Measurements from ENCODE around the gene MED13L. TPM values are rescaled to one million over a fixed set of nuclear protein-coding genes. Genes with fewer than 3 reads are reported as not detected.

Gene MED13L
- total RNA-seq, 1 experiment from 2014 or later = 80.5 TPM

DNA sequence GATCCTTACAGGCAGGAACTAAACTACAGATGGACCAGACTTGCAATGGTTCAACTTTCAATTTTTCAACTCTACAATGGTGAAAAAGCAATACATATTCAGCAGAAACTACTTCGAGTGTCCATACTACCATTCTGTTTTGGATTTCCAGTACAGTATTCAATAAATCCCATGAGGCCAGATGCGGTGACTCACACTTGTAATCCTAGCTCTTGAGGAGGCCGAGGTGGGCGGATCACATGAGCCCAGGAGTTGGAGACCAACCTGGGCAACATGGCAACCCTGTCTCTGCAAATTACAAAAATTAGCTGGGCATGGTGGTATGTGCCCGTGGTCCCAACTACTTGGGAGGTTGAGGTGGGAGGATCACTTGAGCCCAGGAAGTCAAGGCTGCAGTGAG, 336.1 kb downstream of the MED13L start (continued):
- TF ChIP-seq, protein P1, sequence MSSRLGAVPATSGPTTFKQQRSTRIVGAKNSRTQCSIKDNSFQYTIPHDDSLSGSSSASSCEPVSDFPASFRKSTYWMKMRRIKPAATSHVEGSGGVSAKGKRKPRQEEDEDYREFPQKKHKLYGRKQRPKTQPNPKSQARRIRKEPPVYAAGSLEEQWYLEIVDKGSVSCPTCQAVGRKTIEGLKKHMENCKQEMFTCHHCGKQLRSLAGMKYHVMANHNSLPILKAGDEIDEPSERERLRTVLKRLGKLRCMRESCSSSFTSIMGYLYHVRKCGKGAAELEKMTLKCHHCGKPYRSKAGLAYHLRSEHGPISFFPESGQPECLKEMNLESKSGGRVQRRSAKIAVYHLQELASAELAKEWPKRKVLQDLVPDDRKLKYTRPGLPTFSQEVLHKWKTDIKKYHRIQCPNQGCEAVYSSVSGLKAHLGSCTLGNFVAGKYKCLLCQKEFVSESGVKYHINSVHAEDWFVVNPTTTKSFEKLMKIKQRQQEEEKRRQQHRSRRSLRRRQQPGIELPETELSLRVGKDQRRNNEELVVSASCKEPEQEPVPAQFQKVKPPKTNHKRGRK (CRISPR knock-in tag; IDR thresholded peaks at IDR 0.05; ENCODE audit: borderline replicate concordance) = no peak
- TF ChIP-seq, protein P2, sequence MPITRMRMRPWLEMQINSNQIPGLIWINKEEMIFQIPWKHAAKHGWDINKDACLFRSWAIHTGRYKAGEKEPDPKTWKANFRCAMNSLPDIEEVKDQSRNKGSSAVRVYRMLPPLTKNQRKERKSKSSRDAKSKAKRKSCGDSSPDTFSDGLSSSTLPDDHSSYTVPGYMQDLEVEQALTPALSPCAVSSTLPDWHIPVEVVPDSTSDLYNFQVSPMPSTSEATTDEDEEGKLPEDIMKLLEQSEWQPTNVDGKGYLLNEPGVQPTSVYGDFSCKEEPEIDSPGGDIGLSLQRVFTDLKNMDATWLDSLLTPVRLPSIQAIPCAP (CRISPR knock-in tag; IDR thresholded peaks at IDR 0.05) = no peak
- TF ChIP-seq NFATC4 (CRISPR knock-in tag; IDR thresholded peaks at IDR 0.05) = no peak
- TF ChIP-seq EMX1 (CRISPR knock-in tag; IDR thresholded peaks at IDR 0.05) = no peak
- TF ChIP-seq, protein P3, sequence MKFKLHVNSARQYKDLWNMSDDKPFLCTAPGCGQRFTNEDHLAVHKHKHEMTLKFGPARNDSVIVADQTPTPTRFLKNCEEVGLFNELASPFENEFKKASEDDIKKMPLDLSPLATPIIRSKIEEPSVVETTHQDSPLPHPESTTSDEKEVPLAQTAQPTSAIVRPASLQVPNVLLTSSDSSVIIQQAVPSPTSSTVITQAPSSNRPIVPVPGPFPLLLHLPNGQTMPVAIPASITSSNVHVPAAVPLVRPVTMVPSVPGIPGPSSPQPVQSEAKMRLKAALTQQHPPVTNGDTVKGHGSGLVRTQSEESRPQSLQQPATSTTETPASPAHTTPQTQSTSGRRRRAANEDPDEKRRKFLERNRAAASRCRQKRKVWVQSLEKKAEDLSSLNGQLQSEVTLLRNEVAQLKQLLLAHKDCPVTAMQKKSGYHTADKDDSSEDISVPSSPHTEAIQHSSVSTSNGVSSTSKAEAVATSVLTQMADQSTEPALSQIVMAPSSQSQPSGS (CRISPR knock-in tag; IDR thresholded peaks at IDR 0.05; ENCODE audit: borderline replicate concordance, low read depth) = no peak
- no peak for TF ChIP-seq TEAD4 (CRISPR knock-in tag; IDR thresholded peaks at IDR 0.05)
- no peak for TF ChIP-seq CREM (CRISPR knock-in tag; IDR thresholded peaks at IDR 0.05)
- TF ChIP-seq NR2C2 (CRISPR knock-in tag; IDR thresholded peaks at IDR 0.05) = no peak
- no peak for TF ChIP-seq GTF2I (CRISPR knock-in tag; conservative IDR thresholded peaks at IDR 0.05)
- TF ChIP-seq, protein P4, sequence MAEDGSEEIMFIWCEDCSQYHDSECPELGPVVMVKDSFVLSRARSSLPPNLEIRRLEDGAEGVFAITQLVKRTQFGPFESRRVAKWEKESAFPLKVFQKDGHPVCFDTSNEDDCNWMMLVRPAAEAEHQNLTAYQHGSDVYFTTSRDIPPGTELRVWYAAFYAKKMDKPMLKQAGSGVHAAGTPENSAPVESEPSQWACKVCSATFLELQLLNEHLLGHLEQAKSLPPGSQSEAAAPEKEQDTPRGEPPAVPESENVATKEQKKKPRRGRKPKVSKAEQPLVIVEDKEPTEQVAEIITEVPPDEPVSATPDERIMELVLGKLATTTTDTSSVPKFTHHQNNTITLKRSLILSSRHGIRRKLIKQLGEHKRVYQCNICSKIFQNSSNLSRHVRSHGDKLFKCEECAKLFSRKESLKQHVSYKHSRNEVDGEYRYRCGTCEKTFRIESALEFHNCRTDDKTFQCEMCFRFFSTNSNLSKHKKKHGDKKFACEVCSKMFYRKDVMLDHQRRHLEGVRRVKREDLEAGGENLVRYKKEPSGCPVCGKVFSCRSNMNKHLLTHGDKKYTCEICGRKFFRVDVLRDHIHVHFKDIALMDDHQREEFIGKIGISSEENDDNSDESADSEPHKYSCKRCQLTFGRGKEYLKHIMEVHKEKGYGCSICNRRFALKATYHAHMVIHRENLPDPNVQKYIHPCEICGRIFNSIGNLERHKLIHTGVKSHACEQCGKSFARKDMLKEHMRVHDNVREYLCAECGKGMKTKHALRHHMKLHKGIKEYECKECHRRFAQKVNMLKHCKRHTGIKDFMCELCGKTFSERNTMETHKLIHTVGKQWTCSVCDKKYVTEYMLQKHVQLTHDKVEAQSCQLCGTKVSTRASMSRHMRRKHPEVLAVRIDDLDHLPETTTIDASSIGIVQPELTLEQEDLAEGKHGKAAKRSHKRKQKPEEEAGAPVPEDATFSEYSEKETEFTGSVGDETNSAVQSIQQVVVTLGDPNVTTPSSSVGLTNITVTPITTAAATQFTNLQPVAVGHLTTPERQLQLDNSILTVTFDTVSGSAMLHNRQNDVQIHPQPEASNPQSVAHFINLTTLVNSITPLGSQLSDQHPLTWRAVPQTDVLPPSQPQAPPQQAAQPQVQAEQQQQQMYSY (CRISPR knock-in tag; IDR thresholded peaks at IDR 0.05) = no peak
- no peak for TF ChIP-seq FOXK1 (CRISPR knock-in tag; IDR thresholded peaks at IDR 0.05)

DNA sequence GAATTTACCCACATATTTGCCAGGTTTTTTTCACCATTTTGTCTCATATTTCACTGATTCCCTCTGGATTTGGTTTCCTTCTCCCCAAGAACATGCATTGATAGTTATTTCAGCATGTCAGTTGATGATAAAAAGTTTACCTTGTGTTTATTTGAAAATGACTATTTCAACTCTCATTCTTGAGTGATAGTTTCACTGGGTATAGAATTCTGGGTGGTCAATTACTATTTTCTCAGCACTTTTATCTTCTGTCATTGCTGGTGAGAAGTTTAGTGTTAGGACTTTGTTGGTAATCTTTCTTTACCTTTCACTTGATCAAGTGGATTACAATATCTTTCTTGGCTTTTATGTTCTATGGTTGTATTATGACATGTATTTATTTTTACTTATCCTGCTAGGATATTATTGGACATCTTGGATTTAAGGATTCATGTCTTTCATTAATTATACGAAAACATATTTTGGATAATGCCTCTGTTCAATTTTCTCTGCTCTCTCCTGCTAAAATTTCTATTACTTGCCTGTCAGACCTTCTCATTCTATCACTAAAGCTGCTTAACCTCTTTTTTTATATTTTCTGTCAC, 338.6 kb downstream of the MED13L start:
- ATAC-seq (no peak), DNase-seq (ENCODE audit: low spot score) (no peak)
- Mint-ChIP-seq H3K27ac (no peak overlapping the region), H3K9me3 (peaks cover 21% of the 10 kb centered on the region), H3K4me3 (no peak overlapping the region), H3K36me3 (peaks cover 8% of the 10 kb centered on the region), H3K27me3 (ENCODE audit: low read depth) (no peaks in the 10 kb centered on the region), H3K4me1 (no peaks in the 10 kb centered on the region)
- ChIA-PET POLR2A (no interaction called here), CTCF (no interaction called here)
- no peak for TF ChIP-seq JAZF1 (CRISPR knock-in tag; IDR thresholded peaks at IDR 0.05)
- TF ChIP-seq SP1 (CRISPR knock-in tag; conservative IDR thresholded peaks at IDR 0.05) = no peak

DNA sequence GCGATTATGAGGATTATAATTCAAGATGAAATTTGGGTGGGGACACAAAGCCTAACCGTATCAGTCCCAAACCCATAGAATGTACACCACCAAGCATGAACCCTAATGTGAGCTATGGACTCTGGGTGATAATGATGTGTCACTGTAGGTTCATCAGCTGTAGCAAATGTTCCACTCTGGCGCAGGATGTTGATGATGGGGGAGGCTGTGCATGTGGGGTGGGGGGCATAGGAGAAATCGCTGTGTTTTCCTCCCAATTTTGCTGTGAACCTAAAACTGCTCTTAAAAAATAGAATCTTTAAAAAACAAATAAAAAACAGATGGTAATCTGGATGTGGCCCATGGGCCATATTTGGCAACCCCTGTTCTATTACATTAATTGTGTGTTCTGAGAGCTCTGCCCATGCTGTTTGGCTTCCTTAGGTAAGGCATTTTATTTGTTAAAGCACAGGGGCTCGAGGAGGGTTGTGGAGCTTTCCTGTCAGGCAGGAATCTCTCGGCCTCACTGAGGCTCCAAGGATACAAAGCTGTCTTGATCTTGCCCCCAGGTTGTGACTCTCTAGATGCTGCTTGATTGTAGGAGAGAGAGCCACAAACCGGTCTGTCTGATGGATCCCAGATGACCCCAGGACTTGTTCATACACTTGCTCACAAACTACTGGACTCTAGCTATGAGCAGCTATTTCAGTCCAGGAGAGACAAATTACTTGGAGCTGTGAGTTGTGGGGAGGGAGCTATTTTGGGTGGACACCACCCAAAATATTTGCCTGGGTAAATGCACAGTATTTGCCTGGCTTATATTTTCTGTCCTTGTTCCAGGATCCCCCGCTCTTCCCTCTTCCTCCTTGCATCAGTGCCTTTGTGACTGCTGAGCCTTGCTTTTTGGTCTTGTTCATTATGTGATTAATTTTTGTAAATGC, 340.2 kb downstream of the MED13L start:
- ATAC-seq (no peak), DNase-seq (ENCODE audit: low spot score) (no peak)
- peaks cover 8% of the 10 kb centered on the region for H3K36me3 Mint-ChIP-seq
- no peaks in the 10 kb centered on the region for H3K27me3 Mint-ChIP-seq (ENCODE audit: low read depth)
- ChIA-PET POLR2A (no interaction called here), CTCF (interaction anchor here (0.6 to 2.2 kb wide), 3 partner anchors 10 to 448 kb away, joined by 3 to 19 read pairs (median 4); no protein-coding TSS in a partner anchor)
- no peaks in the 10 kb centered on the region for H3K4me1 Mint-ChIP-seq
- peaks cover 21% of the 10 kb centered on the region for H3K9me3 Mint-ChIP-seq
- H3K4me3 Mint-ChIP-seq = no peak overlapping the region
- H3K27ac Mint-ChIP-seq = no peak overlapping the region
- no peak for TF ChIP-seq NFE2L1 (CRISPR knock-in tag; IDR thresholded peaks at IDR 0.05)
- TF ChIP-seq RORB (CRISPR knock-in tag; IDR thresholded peaks at IDR 0.05) = no peak
- TF ChIP-seq, protein P5, sequence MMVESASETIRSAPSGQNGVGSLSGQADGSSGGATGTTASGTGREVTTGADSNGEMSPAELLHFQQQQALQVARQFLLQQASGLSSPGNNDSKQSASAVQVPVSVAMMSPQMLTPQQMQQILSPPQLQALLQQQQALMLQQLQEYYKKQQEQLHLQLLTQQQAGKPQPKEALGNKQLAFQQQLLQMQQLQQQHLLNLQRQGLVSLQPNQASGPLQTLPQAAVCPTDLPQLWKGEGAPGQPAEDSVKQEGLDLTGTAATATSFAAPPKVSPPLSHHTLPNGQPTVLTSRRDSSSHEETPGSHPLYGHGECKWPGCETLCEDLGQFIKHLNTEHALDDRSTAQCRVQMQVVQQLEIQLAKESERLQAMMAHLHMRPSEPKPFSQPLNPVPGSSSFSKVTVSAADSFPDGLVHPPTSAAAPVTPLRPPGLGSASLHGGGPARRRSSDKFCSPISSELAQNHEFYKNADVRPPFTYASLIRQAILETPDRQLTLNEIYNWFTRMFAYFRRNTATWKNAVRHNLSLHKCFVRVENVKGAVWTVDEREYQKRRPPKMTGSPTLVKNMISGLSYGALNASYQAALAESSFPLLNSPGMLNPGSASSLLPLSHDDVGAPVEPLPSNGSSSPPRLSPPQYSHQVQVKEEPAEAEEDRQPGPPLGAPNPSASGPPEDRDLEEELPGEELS (CRISPR knock-in tag; IDR thresholded peaks at IDR 0.05) = no peak
- TF ChIP-seq, protein P4 (CRISPR knock-in tag; IDR thresholded peaks at IDR 0.05) = no peak

Data from WTC11 (cell line).